KMS-11 (cell line): ENCODE data around the gene PGLYRP3.

Source experiments
- H2AFZ ChIP-seq: fragments of 200-600 bp; sonication (generic); 2 replicates; pipeline ENCODE4 v1.6.1; 2016; ENCODE audit warnings: antibody characterized with exemption, mixed run types, low read depth
- H3K27ac ChIP-seq: fragments of 200-600 bp; sonication (generic); 2 replicates; pipeline ENCODE4 v1.6.1; 2016; ENCODE audit warnings: mild to moderate bottlenecking, mixed run types
- H3K27me3 ChIP-seq: fragments of 200-600 bp; sonication (generic); 2 replicates; pipeline ENCODE4 v1.6.1; 2017; ENCODE audit warnings: mild to moderate bottlenecking, low read depth, mixed run types, moderate library complexity; ENCODE audit not compliant: insufficient read depth
- H3K36me3 ChIP-seq: fragments of 200-600 bp; sonication (generic); 2 replicates; pipeline ENCODE4 v1.6.1; 2017; ENCODE audit warnings: mild to moderate bottlenecking, mixed run types; ENCODE audit not compliant: insufficient read depth
- H3K4me1 ChIP-seq: fragments of 200-600 bp; sonication (generic); 2 replicates; pipeline ENCODE4 v1.6.1; 2016; ENCODE audit warnings: mild to moderate bottlenecking, low read depth, mixed run types; ENCODE audit not compliant: poor library complexity, severe bottlenecking
- H3K4me2 ChIP-seq: fragments of 200-600 bp; sonication (generic); 2 replicates; pipeline ENCODE4 v1.7.0; 2016; ENCODE audit warnings: mild to moderate bottlenecking, mixed run types
- H3K4me3 ChIP-seq: fragments of 200-600 bp; sonication (generic); IDR thresholded peaks from 2 replicates; pipeline ENCODE4 v1.6.1; 2017; ENCODE audit warnings: low read depth, low read length, mixed read lengths; ENCODE audit not compliant: insufficient read depth
- H3K79me2 ChIP-seq: fragments of 200-600 bp; sonication (generic); 2 replicates; pipeline ENCODE4 v1.6.1; 2016; ENCODE audit warnings: low read depth, mixed run types; ENCODE audit not compliant: insufficient read depth
- H3K9ac ChIP-seq: fragments of 200-600 bp; sonication (generic); 2 replicates; pipeline ENCODE4 v1.6.1; 2016; ENCODE audit warnings: mild to moderate bottlenecking, mixed run types
- H4K20me1 ChIP-seq: fragments of 200-600 bp; sonication (generic); 2 replicates; pipeline ENCODE4 v1.6.1; 2016; ENCODE audit warnings: mild to moderate bottlenecking, mixed run types; ENCODE audit not compliant: insufficient read depth
- TF ChIP-seq, protein P1 (sequence below): fragments of 200-600 bp; sonication (generic); conservative IDR thresholded peaks from 2 replicates; pipeline ENCODE4 v1.6.1; 2017; ENCODE audit warnings: low read depth, mild to moderate bottlenecking, antibody characterized with exemption, low read length, moderate library complexity, mixed read lengths

The PGLYRP3 gene, protein sequence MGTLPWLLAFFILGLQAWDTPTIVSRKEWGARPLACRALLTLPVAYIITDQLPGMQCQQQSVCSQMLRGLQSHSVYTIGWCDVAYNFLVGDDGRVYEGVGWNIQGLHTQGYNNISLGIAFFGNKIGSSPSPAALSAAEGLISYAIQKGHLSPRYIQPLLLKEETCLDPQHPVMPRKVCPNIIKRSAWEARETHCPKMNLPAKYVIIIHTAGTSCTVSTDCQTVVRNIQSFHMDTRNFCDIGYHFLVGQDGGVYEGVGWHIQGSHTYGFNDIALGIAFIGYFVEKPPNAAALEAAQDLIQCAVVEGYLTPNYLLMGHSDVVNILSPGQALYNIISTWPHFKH

DNA sequence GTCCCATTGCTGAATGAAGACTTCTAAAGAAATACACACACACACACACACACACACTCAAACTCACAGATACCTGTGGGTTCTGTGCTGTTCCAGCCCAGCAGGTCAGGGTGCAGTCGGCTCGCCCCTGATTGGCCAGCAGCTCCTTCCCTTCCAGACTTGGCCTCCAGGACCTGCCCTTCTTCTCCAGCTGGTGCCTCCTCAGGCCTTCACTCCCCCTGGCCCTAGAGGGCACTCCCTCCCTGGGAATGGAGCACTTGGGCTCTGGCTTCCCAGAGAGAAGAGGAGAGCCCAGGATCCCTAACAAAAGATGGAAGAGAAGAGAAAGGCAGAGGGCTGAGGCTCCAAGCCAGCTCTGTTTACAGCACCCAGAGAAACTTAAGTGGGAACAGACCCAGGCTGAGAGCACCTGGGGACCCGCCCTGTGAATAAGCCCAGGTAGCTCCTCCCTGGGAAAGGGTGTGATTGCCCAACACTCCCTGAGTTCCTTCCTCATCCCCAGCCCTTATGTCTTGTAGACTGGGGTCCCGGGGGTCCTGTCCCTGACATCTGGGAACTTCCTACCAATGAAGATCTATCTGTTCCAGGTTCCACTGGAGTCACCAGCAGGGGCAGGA, at the start of gene PGLYRP3:
PGLYRP3 (minus strand) TSS at position 383 of the 617 bp plus-strand sequence. CDS start 2,287 bp downstream, outside the sequence.
- TF ChIP-seq, protein P1, sequence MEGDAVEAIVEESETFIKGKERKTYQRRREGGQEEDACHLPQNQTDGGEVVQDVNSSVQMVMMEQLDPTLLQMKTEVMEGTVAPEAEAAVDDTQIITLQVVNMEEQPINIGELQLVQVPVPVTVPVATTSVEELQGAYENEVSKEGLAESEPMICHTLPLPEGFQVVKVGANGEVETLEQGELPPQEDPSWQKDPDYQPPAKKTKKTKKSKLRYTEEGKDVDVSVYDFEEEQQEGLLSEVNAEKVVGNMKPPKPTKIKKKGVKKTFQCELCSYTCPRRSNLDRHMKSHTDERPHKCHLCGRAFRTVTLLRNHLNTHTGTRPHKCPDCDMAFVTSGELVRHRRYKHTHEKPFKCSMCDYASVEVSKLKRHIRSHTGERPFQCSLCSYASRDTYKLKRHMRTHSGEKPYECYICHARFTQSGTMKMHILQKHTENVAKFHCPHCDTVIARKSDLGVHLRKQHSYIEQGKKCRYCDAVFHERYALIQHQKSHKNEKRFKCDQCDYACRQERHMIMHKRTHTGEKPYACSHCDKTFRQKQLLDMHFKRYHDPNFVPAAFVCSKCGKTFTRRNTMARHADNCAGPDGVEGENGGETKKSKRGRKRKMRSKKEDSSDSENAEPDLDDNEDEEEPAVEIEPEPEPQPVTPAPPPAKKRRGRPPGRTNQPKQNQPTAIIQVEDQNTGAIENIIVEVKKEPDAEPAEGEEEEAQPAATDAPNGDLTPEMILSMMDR: no peak
- Histone ChIP-seq H3K36me3 (no peaks in the 10 kb centered on the region), H3K27ac (no peak within 1 kb of the TSS), H2AFZ (no peak within 1 kb of the TSS), H3K4me2 (no peak within 1 kb of the TSS), H3K79me2 (no peaks in the 10 kb centered on the region), H4K20me1 (no peaks in the 10 kb centered on the region), H3K9ac (no peak within 1 kb of the TSS), H3K27me3 (no peaks in the 10 kb centered on the region), H3K4me3 (no peak within 1 kb of the TSS), H3K4me1 (no peaks in the 10 kb centered on the region)

DNA sequence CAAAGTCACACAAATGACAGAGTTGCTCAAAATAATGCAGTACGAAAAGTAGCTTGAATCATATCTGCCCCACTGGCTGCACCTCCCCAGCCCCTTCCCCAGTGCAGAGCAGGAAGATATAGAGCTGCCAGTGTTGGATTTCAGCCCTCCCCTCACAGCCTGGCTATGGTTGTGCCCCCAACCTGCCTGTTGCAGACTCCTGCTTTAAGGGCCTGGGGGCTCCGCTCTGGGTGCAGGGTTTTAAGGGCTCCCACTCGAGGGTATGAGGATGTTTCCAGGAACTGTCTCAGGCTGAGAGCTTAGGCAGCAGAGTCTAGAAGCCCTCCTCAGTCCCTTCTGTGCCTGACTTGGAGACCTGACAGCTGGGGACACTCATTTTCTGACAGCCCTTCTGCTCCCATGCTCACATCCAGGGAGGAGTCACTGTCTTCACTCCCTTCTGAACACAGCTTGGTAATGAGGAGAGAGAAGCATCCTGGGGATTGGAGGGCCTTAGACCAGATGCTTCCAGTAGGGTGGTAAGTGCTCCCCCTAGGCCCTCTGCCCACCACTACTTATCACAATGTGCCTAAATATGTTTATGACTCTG, 49.5 kb upstream of the PGLYRP3 start:
- H3K36me3 ChIP-seq: no peaks in the 10 kb centered on the region
- H2AFZ ChIP-seq: no peak overlapping the region
- H3K4me1 ChIP-seq: no peaks in the 10 kb centered on the region
- TF ChIP-seq, protein P1: no peak
- H3K79me2 ChIP-seq: no peaks in the 10 kb centered on the region
- no peak overlapping the region for H3K4me3 ChIP-seq
- H3K27ac ChIP-seq: no peak overlapping the region
- no peaks in the 10 kb centered on the region for H4K20me1 ChIP-seq
- H3K4me2 ChIP-seq: no peak overlapping the region
- H3K27me3 ChIP-seq: no peaks in the 10 kb centered on the region
- H3K9ac ChIP-seq: no peak overlapping the region

DNA sequence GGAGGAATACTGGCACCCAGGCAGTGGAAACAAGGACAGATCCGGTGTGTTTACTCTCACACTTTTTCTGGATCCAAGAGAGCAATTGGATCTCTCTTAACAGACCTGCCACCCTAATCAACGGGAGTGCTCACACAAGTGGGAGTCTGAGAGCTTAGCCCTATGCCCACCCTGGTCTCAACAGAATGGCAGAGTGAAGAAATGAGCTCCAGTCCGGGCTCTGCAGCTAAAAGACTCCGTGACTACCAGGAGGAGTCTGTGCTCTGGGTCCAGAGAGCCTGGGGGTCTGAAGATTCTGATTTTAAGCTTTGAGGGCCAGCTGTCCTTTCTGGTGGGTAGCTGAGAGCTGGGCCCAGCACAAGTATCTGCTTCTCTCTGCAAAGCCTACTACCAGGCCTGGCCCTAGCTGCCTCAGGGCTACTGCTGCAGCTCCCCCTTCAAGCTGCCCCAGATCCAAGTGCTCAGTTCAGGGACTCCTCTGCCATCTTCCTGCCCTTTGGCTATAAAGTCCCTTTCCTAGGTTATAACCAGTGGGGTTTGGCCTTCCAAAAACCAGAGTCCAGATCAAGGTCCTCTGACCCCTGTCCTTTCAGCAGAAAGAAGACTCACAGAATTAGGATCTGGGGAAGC, 48.8 kb upstream of the PGLYRP3 start:
- Histone ChIP-seq H3K27me3 (no peaks in the 10 kb centered on the region), H3K27ac (no peak overlapping the region), H3K4me1 (no peaks in the 10 kb centered on the region), H2AFZ (no peak overlapping the region), H3K36me3 (no peaks in the 10 kb centered on the region), H4K20me1 (no peaks in the 10 kb centered on the region), H3K4me3 (no peak overlapping the region), H3K4me2 (no peak overlapping the region), H3K79me2 (no peaks in the 10 kb centered on the region), H3K9ac (no peak overlapping the region)
- TF ChIP-seq, protein P1: no peak

DNA sequence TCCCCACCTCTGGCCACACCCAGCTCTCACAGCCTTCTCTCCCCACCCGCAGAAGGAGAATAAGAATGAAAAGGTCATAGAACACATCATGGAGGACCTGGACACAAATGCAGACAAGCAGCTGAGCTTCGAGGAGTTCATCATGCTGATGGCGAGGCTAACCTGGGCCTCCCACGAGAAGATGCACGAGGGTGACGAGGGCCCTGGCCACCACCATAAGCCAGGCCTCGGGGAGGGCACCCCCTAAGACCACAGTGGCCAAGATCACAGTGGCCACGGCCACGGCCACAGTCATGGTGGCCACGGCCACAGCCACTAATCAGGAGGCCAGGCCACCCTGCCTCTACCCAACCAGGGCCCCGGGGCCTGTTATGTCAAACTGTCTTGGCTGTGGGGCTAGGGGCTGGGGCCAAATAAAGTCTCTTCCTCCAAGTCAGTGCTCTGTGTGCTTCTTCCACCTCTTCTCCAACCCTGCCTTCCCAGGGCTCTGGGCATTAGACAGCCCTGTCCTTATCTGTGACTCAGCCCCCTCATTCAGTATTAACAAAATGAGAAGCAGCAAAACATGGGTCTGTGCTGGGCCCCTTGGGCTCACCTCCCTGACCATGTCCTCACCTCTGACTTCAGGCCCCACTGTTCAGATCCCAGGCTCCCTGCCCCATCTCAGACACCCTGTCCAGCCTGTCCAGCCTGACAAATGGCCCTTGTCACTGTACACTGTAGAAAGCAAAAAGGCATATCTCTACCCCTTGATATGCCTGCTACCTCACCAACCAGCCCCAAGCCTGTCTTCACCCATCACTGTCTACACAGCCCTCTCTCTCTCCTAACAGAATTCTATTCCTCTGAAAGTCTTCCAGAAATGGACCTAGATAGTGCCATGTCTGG, 48.1 kb upstream of the PGLYRP3 start:
- Histone ChIP-seq H3K4me3 (no peak overlapping the region), H3K36me3 (no peaks in the 10 kb centered on the region), H4K20me1 (no peaks in the 10 kb centered on the region), H3K9ac (no peak overlapping the region), H3K27me3 (no peaks in the 10 kb centered on the region), H2AFZ (no peak overlapping the region), H3K79me2 (no peaks in the 10 kb centered on the region), H3K4me1 (no peaks in the 10 kb centered on the region), H3K4me2 (no peak overlapping the region), H3K27ac (no peak overlapping the region)
- TF ChIP-seq, protein P1: no peak
